Measurements from ENCODE around the gene CYP3A7.
"Not testable (repeated sequence)": the region's sequence is repeated elsewhere in the genome, so short reads cannot be mapped to it uniquely, and the experiment has no call there.

CYP3A7 gene

GRCh38 chr7:99667179-99667578 is 67.8 kb downstream of the CYP3A7 start:
- DNase-seq (ENCODE audit: low read depth), result no peak

GRCh38 chr7:99666013-99666395 is 69.0 kb downstream of the CYP3A7 start:
- DNase-seq (ENCODE audit: low read depth), result no peak

GRCh38 chr7:99665312-99666012 is 69.5 kb downstream of the CYP3A7 start:
- no peak for DNase-seq (ENCODE audit: low read depth)

- not testable (repeated sequence) for DNase-seq (ENCODE audit: low read depth)
Observed at GRCh38 chr7:99657879-99658278, 77.1 kb downstream of the CYP3A7 start.

All from activated T-cell treated with anti-CD3 and anti-CD28 coated beads for 1 hour (primary cell).